Activated T-cell treated with anti-CD3 and anti-CD28 coated beads, Interleukin-2, amount 50 U/mL, for 72 hours (primary cell): ENCODE data around the gene LANCL1. TPM values are rescaled to one million over a fixed set of nuclear protein-coding genes. Genes with fewer than 3 reads are reported as not detected.

Experiments used
- ATAC-seq, 2 donors: fragments of 150-1000 bp; cut with Tn5 transposase; replicated peaks in 1 of 2; 2 replicates each; pipeline ENCODE4 v1.10.0; 2021; ENCODE audit warnings: moderate library complexity in 2 of 2, mild to moderate bottlenecking in 1 of 2
- DNase-seq, 2 donors: peaks; one replicate each; pipeline ENCODE4 v3.0.0; 2021 to 2022; ENCODE audit warnings: mixed read lengths in 1 of 2
- H3K27ac Mint-ChIP-seq: one replicate; pipeline ENCODE4 v1.8.0; 2022; ENCODE audit warnings: mild to moderate bottlenecking, moderate library complexity, mixed read lengths
- H3K27me3 Mint-ChIP-seq: one replicate; pipeline ENCODE4 v1.8.0; 2022; ENCODE audit warnings: low read depth, mixed read lengths
- H3K36me3 Mint-ChIP-seq, 2 donors: one replicate each; pipeline ENCODE4 v1.8.0; 2022; ENCODE audit warnings: mixed read lengths in 2 of 2, mild to moderate bottlenecking in 1 of 2; ENCODE audit not compliant: insufficient read depth in 2 of 2
- H3K4me1 Mint-ChIP-seq: one replicate; pipeline ENCODE4 v1.8.0; 2022; ENCODE audit warnings: low read depth, mixed read lengths
- H3K4me3 Mint-ChIP-seq, 2 donors: one replicate each; pipeline ENCODE4 v1.8.0; 2022; ENCODE audit warnings: mild to moderate bottlenecking in 2 of 2, mixed read lengths in 2 of 2, moderate library complexity in 2 of 2
- H3K9me3 Mint-ChIP-seq, 2 donors: one replicate each; pipeline ENCODE4 v1.8.0; 2022; ENCODE audit warnings: mixed read lengths in 2 of 2
- total RNA-seq, 2 donors: library from RNA; stranded (reverse); gene quantifications; one replicate each; pipeline ENCODE4 v1.2.3, GENCODE V29; 2022

Gene LANCL1, protein sequence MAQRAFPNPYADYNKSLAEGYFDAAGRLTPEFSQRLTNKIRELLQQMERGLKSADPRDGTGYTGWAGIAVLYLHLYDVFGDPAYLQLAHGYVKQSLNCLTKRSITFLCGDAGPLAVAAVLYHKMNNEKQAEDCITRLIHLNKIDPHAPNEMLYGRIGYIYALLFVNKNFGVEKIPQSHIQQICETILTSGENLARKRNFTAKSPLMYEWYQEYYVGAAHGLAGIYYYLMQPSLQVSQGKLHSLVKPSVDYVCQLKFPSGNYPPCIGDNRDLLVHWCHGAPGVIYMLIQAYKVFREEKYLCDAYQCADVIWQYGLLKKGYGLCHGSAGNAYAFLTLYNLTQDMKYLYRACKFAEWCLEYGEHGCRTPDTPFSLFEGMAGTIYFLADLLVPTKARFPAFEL
- 10 to 100 TPM; 49.1 to 56.4 TPM for total RNA-seq

GRCh38 chr2:210476194-210477128, at the start of gene LANCL1:
LANCL1 (minus strand) TSS chr2:210476759; CDS start chr2:210476396, 363 bp downstream.
- Mint-ChIP-seq H3K27ac (peak within 1 kb of the TSS; percentile 99), H3K36me3 (peaks cover 5 to 6% of the 10 kb centered on the region in 2 donors), H3K27me3 (no peaks in the 10 kb centered on the region), H3K4me3 (peak within 1 kb of the TSS; percentile 97 to 98), H3K4me1 (peaks cover 34% of the 10 kb centered on the region), H3K9me3 (no peaks in the 10 kb centered on the region)
- ATAC-seq (peak; percentile 100), DNase-seq (peak; percentile 87 to 90)

DNA sequence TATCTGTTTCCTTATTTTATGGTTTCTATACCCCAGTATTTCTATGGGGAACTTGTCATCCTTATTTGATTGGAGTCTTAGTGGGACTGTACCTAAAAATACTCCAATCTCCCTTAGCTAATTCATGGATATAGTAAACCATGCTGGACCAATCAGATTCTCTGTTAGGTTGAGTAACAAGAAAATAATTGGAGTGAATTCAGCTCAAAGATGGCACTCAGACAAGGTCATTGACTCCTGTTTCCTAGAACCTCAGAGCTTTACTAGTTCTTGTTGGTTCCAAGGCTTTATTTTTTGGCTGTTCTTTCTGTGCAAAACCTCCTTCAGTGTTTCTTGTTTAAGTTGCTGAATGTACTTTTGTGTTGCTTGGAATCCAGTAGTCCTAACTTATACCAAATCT, 48.0 kb upstream of the LANCL1 start:
- DNase-seq: no peak
- no peak overlapping the region for H3K27ac Mint-ChIP-seq
- no peaks in the 10 kb centered on the region for H3K9me3 Mint-ChIP-seq
- H3K4me1 Mint-ChIP-seq: no peaks in the 10 kb centered on the region
- no peak overlapping the region for H3K4me3 Mint-ChIP-seq
- H3K27me3 Mint-ChIP-seq: peaks cover 15% of the 10 kb centered on the region
- no peaks in the 10 kb centered on the region for H3K36me3 Mint-ChIP-seq
- ATAC-seq: no peak

- Mint-ChIP-seq H3K36me3 (no peaks in the 10 kb centered on the region), H3K27me3 (peaks cover 15% of the 10 kb centered on the region), H3K27ac (no peak overlapping the region), H3K4me1 (no peaks in the 10 kb centered on the region), H3K9me3 (no peaks in the 10 kb centered on the region), H3K4me3 (no peak overlapping the region)
- ATAC-seq: no peak
- DNase-seq: no peak
Observed at GRCh38 chr2:210523650-210524289, 47.2 kb upstream of the LANCL1 start.

- H3K4me1 Mint-ChIP-seq: no peaks in the 10 kb centered on the region
- no peak overlapping the region for H3K27ac Mint-ChIP-seq
- DNase-seq (no peak), ATAC-seq (no peak)
- no peaks in the 10 kb centered on the region for H3K36me3 Mint-ChIP-seq
- H3K9me3 Mint-ChIP-seq: no peaks in the 10 kb centered on the region
- H3K27me3 Mint-ChIP-seq: peaks cover 15% of the 10 kb centered on the region
- H3K4me3 Mint-ChIP-seq: no peak overlapping the region
Observed at GRCh38 chr2:210522399-210522798, 45.8 kb upstream of the LANCL1 start.

- no peak for ATAC-seq
- peaks cover 25% of the 10 kb centered on the region for H3K27me3 Mint-ChIP-seq
- no peaks in the 10 kb centered on the region for H3K4me1 Mint-ChIP-seq
- H3K9me3 Mint-ChIP-seq: peaks cover 4 to 8% of the 10 kb centered on the region in 2 donors
- H3K27ac Mint-ChIP-seq: no peak overlapping the region
- H3K4me3 Mint-ChIP-seq: no peak overlapping the region
- DNase-seq: no peak
- H3K36me3 Mint-ChIP-seq: peaks cover 0 to 7% of the 10 kb centered on the region in 2 donors
Observed at GRCh38 chr2:210519594-210519993, 43.0 kb upstream of the LANCL1 start.

GRCh38 chr2:210517264-210517663, 40.7 kb upstream of the LANCL1 start:
- peaks cover 4 to 8% of the 10 kb centered on the region in 2 donors for H3K9me3 Mint-ChIP-seq
- no peak for ATAC-seq
- H3K36me3 Mint-ChIP-seq: peaks cover 0 to 7% of the 10 kb centered on the region in 2 donors
- peaks cover 22% of the 10 kb centered on the region for H3K27me3 Mint-ChIP-seq
- no peak overlapping the region for H3K27ac Mint-ChIP-seq
- H3K4me1 Mint-ChIP-seq: no peaks in the 10 kb centered on the region
- no peak overlapping the region for H3K4me3 Mint-ChIP-seq
- no peak for DNase-seq

DNA sequence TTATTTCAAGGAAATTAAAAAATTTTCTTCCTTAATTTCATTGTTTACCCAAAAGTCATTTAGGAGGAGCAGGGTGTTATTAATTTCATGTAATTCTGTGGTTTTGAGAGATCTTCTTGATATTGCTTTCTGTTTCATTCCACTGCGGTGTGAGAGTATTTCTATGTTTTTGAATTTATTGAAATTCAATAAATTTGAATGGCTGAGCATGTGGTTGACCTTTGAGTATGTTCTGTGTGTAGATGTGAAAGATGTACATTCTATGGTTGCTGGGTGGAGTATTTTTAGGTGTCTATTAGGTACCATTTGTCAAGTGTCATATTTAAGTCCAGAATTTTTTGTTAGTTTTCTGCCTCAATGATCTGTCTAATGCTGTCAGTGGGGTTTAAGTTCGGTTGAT, 39.4 kb upstream of the LANCL1 start:
- ATAC-seq (no peak), DNase-seq (no peak)
- Mint-ChIP-seq H3K9me3 (peaks cover 4 to 8% of the 10 kb centered on the region in 2 donors), H3K36me3 (peaks cover 0 to 7% of the 10 kb centered on the region in 2 donors), H3K27ac (no peak overlapping the region), H3K4me3 (no peak overlapping the region), H3K27me3 (peaks cover 16% of the 10 kb centered on the region), H3K4me1 (no peaks in the 10 kb centered on the region)

- Mint-ChIP-seq H3K4me3 (no peak overlapping the region), H3K36me3 (peaks cover 0 to 3% of the 10 kb centered on the region in 2 donors), H3K4me1 (no peaks in the 10 kb centered on the region)
Observed at GRCh38 chr2:210503725-210504191, 27.2 kb upstream of the LANCL1 start.

GRCh38 chr2:210503001-210503623, 26.6 kb upstream of the LANCL1 start:
- no peak overlapping the region for H3K27ac Mint-ChIP-seq
- DNase-seq (peak; percentile 16 to 22), ATAC-seq (no peak)
- peak overlapping the region; percentile 42 to 47 for H3K4me3 Mint-ChIP-seq
- peaks cover 0 to 3% of the 10 kb centered on the region in 2 donors for H3K36me3 Mint-ChIP-seq
- no peaks in the 10 kb centered on the region for H3K4me1 Mint-ChIP-seq
- peaks cover 3 to 8% of the 10 kb centered on the region in 2 donors for H3K9me3 Mint-ChIP-seq
- H3K27me3 Mint-ChIP-seq: peaks cover 11% of the 10 kb centered on the region

More at GRCh38 chr2:210503725-210504191, 27.2 kb upstream of the LANCL1 start:
- ATAC-seq (no peak), DNase-seq (no peak)
- H3K27me3 Mint-ChIP-seq: peaks cover 11% of the 10 kb centered on the region
- H3K27ac Mint-ChIP-seq: no peak overlapping the region
- H3K9me3 Mint-ChIP-seq: peaks cover 6 to 8% of the 10 kb centered on the region in 2 donors

DNA sequence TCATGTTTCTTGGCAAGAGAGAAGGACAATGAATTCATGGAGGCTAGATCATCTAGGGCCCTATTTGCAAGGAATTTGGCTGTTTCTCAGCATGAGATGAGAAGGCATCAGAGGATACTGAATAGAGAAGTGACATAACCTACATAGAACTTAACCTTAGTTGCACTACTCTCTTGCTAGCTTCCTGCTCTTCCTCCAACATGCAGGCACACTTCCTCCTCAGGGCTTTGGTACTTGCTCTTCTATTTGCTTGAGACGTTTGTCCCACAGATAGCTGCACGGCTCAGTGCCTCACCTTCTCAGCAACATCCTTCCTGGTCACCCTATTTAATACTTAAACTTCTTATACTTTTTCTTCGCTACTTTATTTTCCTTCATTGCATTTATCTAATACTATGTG, 20.0 kb upstream of the LANCL1 start:
- Mint-ChIP-seq H3K36me3 (no peaks in the 10 kb centered on the region), H3K27me3 (no peaks in the 10 kb centered on the region), H3K9me3 (peaks cover 2% of the 10 kb centered on the region in 2 donors), H3K4me1 (no peaks in the 10 kb centered on the region), H3K27ac (no peak overlapping the region), H3K4me3 (no peak overlapping the region)
- ATAC-seq (no peak), DNase-seq (no peak)

DNA sequence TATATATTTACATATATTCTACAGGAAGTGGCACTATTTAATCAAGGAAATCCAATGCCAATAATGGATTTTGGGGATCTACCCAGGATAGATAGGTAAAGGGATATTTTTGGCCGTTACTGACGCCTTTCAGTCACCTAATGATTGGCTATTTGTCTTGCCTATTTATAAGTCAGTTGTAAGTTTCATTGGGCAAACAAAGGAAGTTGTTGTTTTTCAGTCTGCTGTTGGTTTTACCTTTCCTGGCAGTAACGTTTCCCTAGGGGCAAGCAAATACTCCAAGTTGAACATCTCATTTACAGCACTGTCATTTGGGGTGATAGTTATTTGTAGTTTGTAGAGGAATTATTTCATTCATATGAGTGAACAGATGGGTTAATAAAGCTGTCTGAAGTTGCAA, 17.0 kb upstream of the LANCL1 start:
- no peak overlapping the region for H3K27ac Mint-ChIP-seq

GRCh38 chr2:210481601-210482175, 5.1 kb upstream of the LANCL1 start:
- DNase-seq (no peak), ATAC-seq (no peak)
- no peak overlapping the region for H3K4me3 Mint-ChIP-seq
- H3K9me3 Mint-ChIP-seq: peaks cover 4 to 10% of the 10 kb centered on the region in 2 donors
- peaks cover 28% of the 10 kb centered on the region for H3K4me1 Mint-ChIP-seq
- peaks cover 3 to 8% of the 10 kb centered on the region in 2 donors for H3K36me3 Mint-ChIP-seq
- no peak overlapping the region for H3K27ac Mint-ChIP-seq
- no peaks in the 10 kb centered on the region for H3K27me3 Mint-ChIP-seq

More for the DNA sequence above, 17.0 kb upstream of the LANCL1 start:
- no peak overlapping the region for H3K4me3 Mint-ChIP-seq
- no peaks in the 10 kb centered on the region for H3K4me1 Mint-ChIP-seq
- H3K9me3 Mint-ChIP-seq: no peaks in the 10 kb centered on the region
- DNase-seq (no peak), ATAC-seq (no peak)
- H3K27me3 Mint-ChIP-seq: no peaks in the 10 kb centered on the region
- H3K36me3 Mint-ChIP-seq: no peaks in the 10 kb centered on the region
